Trophoblast cell (in vitro differentiated cells and primary cell): ENCODE results near the gene KLK11.
"Not testable (repeated sequence)": the region's sequence is repeated elsewhere in the genome, so short reads cannot be mapped to it uniquely, and the experiment has no call there.

ENCODE experiments used
- DNase-seq, 2 donors: peaks; one replicate each; pipeline ENCODE4 v3.0.0-alpha.2; 2016
- H2AFZ ChIP-seq: 2 replicates; pipeline ENCODE4 v1.6.1; 2013; ENCODE audit warnings: low read length, moderate library complexity, mild to moderate bottlenecking; ENCODE audit not compliant: insufficient read depth, poor library complexity
- H2AK5ac ChIP-seq: 2 replicates; pipeline ENCODE4 v1.6.1; 2013; ENCODE audit warnings: mild to moderate bottlenecking, low read length
- H2BK120ac ChIP-seq: 2 replicates; pipeline ENCODE4 v1.6.1; 2013; ENCODE audit warnings: low read length, mild to moderate bottlenecking, moderate library complexity; ENCODE audit not compliant: insufficient read depth, poor library complexity
- H2BK12ac ChIP-seq: 2 replicates; pipeline ENCODE4 v1.6.1; 2013; ENCODE audit warnings: mild to moderate bottlenecking, low read length, moderate library complexity
- H2BK5ac ChIP-seq: 2 replicates; pipeline ENCODE4 v1.6.1; 2013; ENCODE audit warnings: low read length, low read depth, moderate library complexity, mild to moderate bottlenecking; ENCODE audit not compliant: poor library complexity
- H3K14ac ChIP-seq: 2 replicates; pipeline ENCODE4 v1.6.1; 2013; ENCODE audit warnings: mild to moderate bottlenecking, low read length
- H3K18ac ChIP-seq: 2 replicates; pipeline ENCODE4 v1.6.1; 2013; ENCODE audit warnings: mild to moderate bottlenecking, low read length
- H3K23ac ChIP-seq: 2 replicates; pipeline ENCODE4 v1.6.1; 2013; ENCODE audit warnings: low read length
- H3K27ac ChIP-seq: 2 replicates; pipeline ENCODE4 v1.5.1; 2013; ENCODE audit warnings: low read depth, mild to moderate bottlenecking, inconsistent platforms, low read length, moderate library complexity
- H3K27me3 ChIP-seq: 2 replicates; pipeline ENCODE4 v1.6.1; 2013; ENCODE audit warnings: inconsistent platforms, mild to moderate bottlenecking, low read length, moderate library complexity; ENCODE audit not compliant: insufficient read depth
- H3K36me3 ChIP-seq, 2 experiments: 1 replicate in 1 of 2; 2 replicates in 1 of 2; pipeline ENCODE4 v1.6.1; 2013; ENCODE audit warnings: low read length in 2 of 2, mild to moderate bottlenecking in 2 of 2, moderate library complexity in 1 of 2; ENCODE audit not compliant: insufficient read depth in 2 of 2, control insufficient read depth in 1 of 2
- H3K4ac ChIP-seq: 2 replicates; pipeline ENCODE4 v1.6.1; 2013; ENCODE audit warnings: low read depth, mild to moderate bottlenecking, low read length, moderate library complexity
- H3K4me1 ChIP-seq, 2 experiments: 1 replicate in 1 of 2; 2 replicates in 1 of 2; pipeline ENCODE4 v1.6.1; 2013; ENCODE audit warnings: low read length in 2 of 2, mild to moderate bottlenecking in 2 of 2, moderate library complexity in 1 of 2; ENCODE audit not compliant: insufficient read depth in 2 of 2, control insufficient read depth in 1 of 2
- H3K4me2 ChIP-seq: 2 replicates; pipeline ENCODE4 v1.6.1; 2013; ENCODE audit warnings: inconsistent platforms, mild to moderate bottlenecking, low read length, moderate library complexity
- H3K4me3 ChIP-seq: 2 replicates; pipeline ENCODE4 v1.5.1; 2013; ENCODE audit warnings: mild to moderate bottlenecking, low read depth, low read length, inconsistent platforms
- H3K79me1 ChIP-seq: one replicate; pipeline ENCODE4 v1.6.1; 2013; ENCODE audit warnings: low read length
- H3K79me2 ChIP-seq: 2 replicates; pipeline ENCODE4 v1.6.1; 2013; ENCODE audit warnings: low read length, mild to moderate bottlenecking; ENCODE audit not compliant: control insufficient read depth, insufficient read depth, poor library complexity
- H3K9ac ChIP-seq: 2 replicates; pipeline ENCODE4 v1.6.1; 2013; ENCODE audit warnings: mild to moderate bottlenecking, low read length
- H3K9me3 ChIP-seq: 2 replicates; pipeline ENCODE4 v1.6.1; 2013; ENCODE audit warnings: low read depth, mild to moderate bottlenecking, control low read depth, inconsistent platforms, low read length; ENCODE audit not compliant: insufficient read depth
- H4K12ac ChIP-seq: 2 replicates; pipeline ENCODE4 v1.6.1; 2013; ENCODE audit warnings: low read depth, mild to moderate bottlenecking, low read length, moderate library complexity
- H4K8ac ChIP-seq: 2 replicates; pipeline ENCODE4 v1.6.1; 2013; ENCODE audit warnings: low read depth, mild to moderate bottlenecking, low read length, moderate library complexity
- H4K91ac ChIP-seq: one replicate; pipeline ENCODE4 v1.6.1; 2013; ENCODE audit warnings: low read depth, mild to moderate bottlenecking, low read length, moderate library complexity
- WGBS: extraction: QIAGEN DNeasy Blood & Tissue Kit; methylation state at CpG from one replicate; pipeline ENCODE4 v1.1.7; 2013; ENCODE audit warnings: missing lambda C conversion rate; ENCODE audit not compliant: insufficient read length, insufficient coverage; ENCODE audit errors: extremely low coverage; 5-methylcytosine and 5-hydroxymethylcytosine counted together

The KLK11 gene

DNA sequence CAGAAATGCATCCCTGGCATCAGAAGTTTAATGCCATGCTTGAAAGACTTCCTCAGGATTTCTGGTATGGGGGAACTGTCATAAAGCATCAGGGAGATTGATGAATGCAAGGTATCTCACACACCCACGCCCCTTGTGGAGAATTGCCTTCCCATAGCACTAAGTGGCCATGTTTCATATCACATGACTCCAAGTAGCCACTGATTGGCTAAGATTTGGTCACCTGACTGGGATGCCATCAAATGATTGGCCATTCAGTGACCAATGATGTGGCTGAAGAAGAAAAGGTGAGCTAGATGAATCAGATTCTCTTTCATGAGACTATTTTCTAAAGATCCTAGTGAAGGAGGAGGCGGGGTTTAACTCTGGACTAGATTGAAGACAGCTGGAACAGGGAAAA, 32.3 kb downstream of the KLK11 start:
- H3K9me3 ChIP-seq: no peaks in the 10 kb centered on the region
- no peak overlapping the region for H3K4ac ChIP-seq
- WGBS: no CpG with 5 or more reads among the region's 2 CpGs
- no peaks in the 10 kb centered on the region for H3K79me1 ChIP-seq
- H3K79me2 ChIP-seq: no peaks in the 10 kb centered on the region
- H2BK120ac ChIP-seq: no peak overlapping the region
- H4K91ac ChIP-seq: no peak overlapping the region
- H3K14ac ChIP-seq: no peak overlapping the region
- no peaks in the 10 kb centered on the region for H3K4me1 ChIP-seq
- no peak overlapping the region for H3K9ac ChIP-seq
- H2AFZ ChIP-seq: no peak overlapping the region
- no peak overlapping the region for H3K18ac ChIP-seq
- H2BK5ac ChIP-seq: no peak overlapping the region
- H4K8ac ChIP-seq: no peak overlapping the region
- no peak overlapping the region for H3K27ac ChIP-seq
- no peak overlapping the region for H2BK12ac ChIP-seq
- H2AK5ac ChIP-seq: no peak overlapping the region
- no peak overlapping the region for H4K12ac ChIP-seq
- H3K4me3 ChIP-seq: no peak overlapping the region
- DNase-seq: no peak
- no peak overlapping the region for H3K4me2 ChIP-seq
- no peaks in the 10 kb centered on the region for H3K36me3 ChIP-seq
- H3K23ac ChIP-seq: no peak overlapping the region
- no peaks in the 10 kb centered on the region for H3K27me3 ChIP-seq

DNA sequence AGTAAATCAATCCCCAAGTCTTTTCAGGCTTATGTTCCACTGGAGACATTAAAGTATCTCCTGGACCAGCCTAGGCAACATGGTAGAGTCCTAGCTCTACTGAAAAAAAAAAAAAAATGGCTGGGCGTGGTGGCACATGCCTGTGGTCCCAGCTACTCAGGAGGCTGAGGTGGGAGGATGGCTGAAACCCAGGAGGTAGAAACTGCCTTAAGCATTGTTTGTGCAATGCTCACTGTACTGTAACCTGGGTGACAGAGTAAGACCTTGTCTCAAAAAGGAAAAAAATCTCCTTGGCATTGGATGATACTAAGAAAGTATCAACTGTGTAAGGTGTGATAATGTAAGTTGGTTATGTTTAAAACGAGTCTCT, 33.8 kb downstream of the KLK11 start:
- H2BK120ac ChIP-seq: no peak overlapping the region
- H3K4ac ChIP-seq: no peak overlapping the region
- H3K27me3 ChIP-seq: no peaks in the 10 kb centered on the region
- H3K4me2 ChIP-seq: no peak overlapping the region
- no peaks in the 10 kb centered on the region for H3K79me2 ChIP-seq
- H3K23ac ChIP-seq: no peak overlapping the region
- H2BK12ac ChIP-seq: no peak overlapping the region
- H3K9me3 ChIP-seq: no peaks in the 10 kb centered on the region
- H3K27ac ChIP-seq: no peak overlapping the region
- no peak overlapping the region for H3K4me3 ChIP-seq
- no peaks in the 10 kb centered on the region for H3K4me1 ChIP-seq
- no peak overlapping the region for H4K8ac ChIP-seq
- WGBS: no CpG with 5 or more reads among the region's 2 CpGs
- no peaks in the 10 kb centered on the region for H3K79me1 ChIP-seq
- no peak overlapping the region for H3K18ac ChIP-seq
- H3K36me3 ChIP-seq: no peaks in the 10 kb centered on the region
- no peak for DNase-seq
- H2BK5ac ChIP-seq: no peak overlapping the region
- no peak overlapping the region for H3K9ac ChIP-seq
- H2AFZ ChIP-seq: no peak overlapping the region
- H4K12ac ChIP-seq: no peak overlapping the region
- H2AK5ac ChIP-seq: no peak overlapping the region
- no peak overlapping the region for H4K91ac ChIP-seq
- H3K14ac ChIP-seq: no peak overlapping the region

DNA sequence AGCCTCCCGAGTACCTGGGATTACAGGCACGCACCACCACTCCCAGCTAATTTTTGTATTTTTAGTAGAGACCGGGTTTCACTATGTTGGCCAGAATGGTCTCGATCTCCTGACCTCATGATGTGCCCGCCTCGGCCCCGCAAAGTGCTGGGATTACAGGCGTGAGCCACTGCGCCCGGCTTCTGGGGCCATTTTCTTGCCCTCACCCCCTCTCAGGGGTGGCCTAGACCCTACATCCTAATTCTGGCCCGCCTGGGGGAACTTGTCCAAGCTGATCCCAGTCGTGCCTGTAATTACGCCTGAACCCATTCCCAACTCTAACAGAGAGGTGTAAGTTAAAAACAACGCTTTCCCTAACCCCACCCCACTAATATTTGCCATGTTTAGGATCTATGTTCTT, 42.0 kb downstream of the KLK11 start:
- not testable (repeated sequence) for H2AK5ac ChIP-seq, H3K18ac ChIP-seq
- WGBS: no CpG with 5 or more reads among the region's 14 CpGs

DNA sequence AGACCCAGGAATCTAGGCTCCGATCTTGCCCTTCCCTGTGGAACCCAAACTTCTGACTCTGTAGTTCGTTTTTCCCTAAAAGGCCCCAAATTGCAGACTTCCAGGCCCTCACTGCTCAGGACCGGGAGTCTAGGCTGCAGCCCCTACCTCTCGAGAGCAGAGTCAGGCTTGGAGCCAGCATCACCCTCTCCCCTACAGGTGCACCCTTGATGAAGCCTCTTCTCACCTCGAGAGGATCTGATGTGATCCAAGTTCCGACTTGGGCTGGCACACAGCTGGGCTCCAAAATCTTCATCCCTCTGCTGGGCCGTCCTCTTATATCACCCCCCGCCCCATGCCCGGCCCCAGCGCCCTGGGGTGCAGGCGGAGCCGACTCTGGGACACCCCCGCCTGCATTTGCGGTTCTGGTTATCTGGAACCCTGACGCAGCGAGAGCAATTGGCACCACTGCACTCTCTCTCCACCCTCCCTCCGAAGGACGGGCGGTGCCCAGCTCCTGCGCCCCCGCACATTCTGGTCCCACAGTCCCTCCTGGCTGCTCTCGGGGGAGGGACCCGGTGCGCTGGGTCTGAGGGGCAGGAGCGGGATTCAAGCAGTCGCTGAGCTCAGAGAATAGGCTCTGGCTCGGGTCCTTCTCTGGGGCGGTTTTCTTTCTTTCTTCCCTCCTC, 42.7 kb downstream of the KLK11 start, which contains the start of gene KLK7:
Gene KLK7 (minus strand): TSS at position 293 of the 668 bp plus-strand sequence. CDS start 1,518 bp downstream, outside the sequence.
- Histone ChIP-seq H3K27ac (no peak within 1 kb of the TSS), H4K12ac (no peak within 1 kb of the TSS), H2BK12ac (no peak within 1 kb of the TSS), H3K4me1 (peaks cover 5 to 12% of the 10 kb centered on the region in 2 experiments), H3K4ac (no peak within 1 kb of the TSS), H3K36me3 (no peaks in the 10 kb centered on the region), H3K9ac (no peak within 1 kb of the TSS), H3K4me2 (no peak within 1 kb of the TSS), H2BK5ac (no peak within 1 kb of the TSS), H3K18ac (no peak within 1 kb of the TSS), H3K4me3 (no peak within 1 kb of the TSS), H2BK120ac (no peak within 1 kb of the TSS), H3K27me3 (no peaks in the 10 kb centered on the region), H4K8ac (no peak within 1 kb of the TSS), H3K9me3 (no peaks in the 10 kb centered on the region), H3K79me1 (peaks cover 4% of the 10 kb centered on the region), H3K14ac (no peak within 1 kb of the TSS), H2AFZ (no peak within 1 kb of the TSS), H3K79me2 (no peaks in the 10 kb centered on the region), H4K91ac (no peak within 1 kb of the TSS), H2AK5ac (no peak within 1 kb of the TSS), H3K23ac (no peak within 1 kb of the TSS)
- no CpG with 5 or more reads among the region's 28 CpGs for WGBS
- no peak for DNase-seq

More for the DNA sequence above, 42.0 kb downstream of the KLK11 start:
- H4K91ac ChIP-seq, H3K27me3 ChIP-seq, H3K27ac ChIP-seq, H3K23ac ChIP-seq, H2BK120ac ChIP-seq, H3K4me1 ChIP-seq, H3K4me2 ChIP-seq, H3K4me3 ChIP-seq, H3K36me3 ChIP-seq, H3K14ac ChIP-seq, H4K8ac ChIP-seq, H2AFZ ChIP-seq, H4K12ac ChIP-seq, H3K9ac ChIP-seq, H3K9me3 ChIP-seq, H3K79me2 ChIP-seq, H3K79me1 ChIP-seq, DNase-seq, H2BK12ac ChIP-seq, H3K4ac ChIP-seq, H2BK5ac ChIP-seq: not testable (repeated sequence)
